Esophagus muscularis mucosa (tissue), 3 donors: Measurements from ENCODE around the gene CDH8.

Experiments
- POLR2AphosphoS5 ChIP-seq, 2 donors: sonication (generic); formaldehyde crosslinking; IDR thresholded peaks; one replicate each; pipeline ENCODE4 v1.6.1; 2017; ENCODE audit warnings: antibody characterized with exemption in 2 of 2
- TF ChIP-seq, protein P1 (sequence below), 3 experiments: fragments of 200-600 bp in 2 of 3; fragments of 450-650 bp in 1 of 3; sonication (generic) in 2 of 3; IDR thresholded peaks; one replicate each; pipeline ENCODE4 v1.5.1; 2017 to 2019; ENCODE audit warnings: antibody characterized with exemption in 3 of 3, mild to moderate bottlenecking in 2 of 3, moderate library complexity in 1 of 3

DNA sequence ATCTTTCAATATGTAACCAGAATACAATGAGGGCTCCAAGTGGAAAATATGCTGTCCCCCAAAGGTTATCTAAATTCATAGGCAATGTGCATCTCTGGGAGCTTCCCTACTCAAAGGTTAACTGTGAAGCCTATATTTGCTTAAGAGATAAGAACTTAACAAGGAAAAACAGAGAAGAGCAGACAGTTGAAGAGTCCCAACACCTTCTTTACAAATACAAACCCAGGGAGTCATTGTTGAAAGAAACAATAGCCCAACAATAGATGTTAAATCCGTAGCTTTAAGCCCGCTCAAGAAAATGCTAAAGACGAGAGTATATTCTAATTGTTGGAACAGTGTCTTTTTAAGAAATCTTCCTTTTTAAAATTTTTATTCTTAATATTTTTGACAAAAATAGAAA lies 87.8 kb downstream of the CDH8 start:
- TF ChIP-seq, protein P1, sequence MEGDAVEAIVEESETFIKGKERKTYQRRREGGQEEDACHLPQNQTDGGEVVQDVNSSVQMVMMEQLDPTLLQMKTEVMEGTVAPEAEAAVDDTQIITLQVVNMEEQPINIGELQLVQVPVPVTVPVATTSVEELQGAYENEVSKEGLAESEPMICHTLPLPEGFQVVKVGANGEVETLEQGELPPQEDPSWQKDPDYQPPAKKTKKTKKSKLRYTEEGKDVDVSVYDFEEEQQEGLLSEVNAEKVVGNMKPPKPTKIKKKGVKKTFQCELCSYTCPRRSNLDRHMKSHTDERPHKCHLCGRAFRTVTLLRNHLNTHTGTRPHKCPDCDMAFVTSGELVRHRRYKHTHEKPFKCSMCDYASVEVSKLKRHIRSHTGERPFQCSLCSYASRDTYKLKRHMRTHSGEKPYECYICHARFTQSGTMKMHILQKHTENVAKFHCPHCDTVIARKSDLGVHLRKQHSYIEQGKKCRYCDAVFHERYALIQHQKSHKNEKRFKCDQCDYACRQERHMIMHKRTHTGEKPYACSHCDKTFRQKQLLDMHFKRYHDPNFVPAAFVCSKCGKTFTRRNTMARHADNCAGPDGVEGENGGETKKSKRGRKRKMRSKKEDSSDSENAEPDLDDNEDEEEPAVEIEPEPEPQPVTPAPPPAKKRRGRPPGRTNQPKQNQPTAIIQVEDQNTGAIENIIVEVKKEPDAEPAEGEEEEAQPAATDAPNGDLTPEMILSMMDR (IDR thresholded peaks at IDR 0.05): no peak
- no peak for TF ChIP-seq POLR2AphosphoS5 (IDR thresholded peaks at IDR 0.05)
